Naive thymus-derived CD8-positive, alpha-beta T cell (primary cell): ENCODE measurements around the gene PLTP. TPM values are rescaled to one million over a fixed set of nuclear protein-coding genes. Genes with fewer than 3 reads are reported as not detected.
"Not testable (repeated sequence)": the region's sequence is repeated elsewhere in the genome, so short reads cannot be mapped to it uniquely, and the experiment has no call there.

ENCODE experiments used
- ATAC-seq, 2 donors: fragments of 150-1000 bp; cut with Tn5 transposase in 1 of 2; sonication (Bioruptor Pico), chemical (Tn5 transposase) in 1 of 2; 1 replicate in 1 of 2; 2 replicates in 1 of 2; pipeline ENCODE4 v1.10.0; 2021; ENCODE audit warnings: mild to moderate bottlenecking in 2 of 2, moderate library complexity in 2 of 2
- POLR2A ChIA-PET: fragments of 350-600 bp; sonication (Branson Sonifier 250); formaldehyde crosslinking; loops from one replicate; lab custom pipeline; 2021; ENCODE audit warnings: antibody characterized with exemption; lab: Charles Lee
- DNase-seq, 10 donors: peaks; one replicate each; pipeline versions ENCODE4 v3.0.0 to v3.0.0-alpha.2; 2020 to 2022
- H3K27ac Mint-ChIP-seq, 10 donors: one replicate each; pipeline ENCODE4 v1.8.0; 2020 to 2022; ENCODE audit warnings: mild to moderate bottlenecking in 10 of 10, mixed read lengths in 10 of 10, moderate library complexity in 4 of 10, inconsistent platforms in 1 of 10
- H3K27me3 Mint-ChIP-seq, 5 donors: one replicate each; pipeline ENCODE4 v1.8.0; 2021 to 2022; ENCODE audit warnings: mixed read lengths in 5 of 5
- H3K36me3 Mint-ChIP-seq, 3 donors: one replicate each; pipeline ENCODE4 v1.8.0; 2020 to 2022; ENCODE audit warnings: mixed read lengths in 3 of 3, mild to moderate bottlenecking in 2 of 3, inconsistent platforms in 1 of 3
- H3K4me1 Mint-ChIP-seq, 4 donors: one replicate each; pipeline ENCODE4 v1.8.0; 2021 to 2022; ENCODE audit warnings: mixed read lengths in 4 of 4
- H3K4me3 Mint-ChIP-seq, 10 donors: one replicate each; pipeline ENCODE4 v1.8.0; 2020 to 2022; ENCODE audit warnings: mild to moderate bottlenecking in 10 of 10, mixed read lengths in 10 of 10, moderate library complexity in 6 of 10, inconsistent platforms in 1 of 10
- H3K9me3 Mint-ChIP-seq, 9 donors: one replicate each; pipeline ENCODE4 v1.8.0; 2020 to 2022; ENCODE audit warnings: mixed read lengths in 9 of 9, mild to moderate bottlenecking in 3 of 9, inconsistent platforms in 1 of 9, moderate library complexity in 1 of 9
- polyA plus RNA-seq, 3 donors: library from polyadenylated mRNA; unstranded; fragments of 300-500 nt; fragmentation: Illumina TruSeq; gene quantifications; one replicate each; pipeline ENCODE4 v1.2.3, GENCODE V29; 2021
- total RNA-seq, 8 experiments: library from RNA in 2 of 8; stranded (reverse) in 2 of 8; gene quantifications; one replicate each; pipeline ENCODE4 v1.2.3 and lab custom pipeline; 2021 to 2026

PLTP gene
- total and polyA plus RNA-seq, 5 experiments from 2014 or later: 0.18 to 2.2 (median 0.48) TPM; not detected in 1

DNA sequence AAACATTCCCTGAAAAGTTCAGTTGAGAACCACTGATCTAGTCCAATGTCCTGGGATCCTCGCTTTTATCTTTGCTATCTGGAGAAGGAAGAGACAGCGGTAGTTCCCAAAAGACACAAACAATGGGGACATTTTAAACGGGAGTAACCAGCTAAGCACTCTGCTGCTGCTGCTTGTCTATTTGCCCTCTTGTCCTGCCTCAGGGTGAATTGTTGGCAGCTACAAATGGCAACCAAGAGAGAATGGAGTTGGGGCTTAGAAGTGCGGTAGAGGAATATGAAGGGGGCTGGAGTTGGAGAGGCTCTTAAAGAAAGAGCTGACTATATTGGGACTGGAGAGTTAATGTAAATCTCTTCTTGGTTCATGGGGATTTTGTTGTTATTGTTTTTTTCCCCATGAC lies 37.4 kb downstream of the PLTP start:
- POLR2A ChIA-PET: interaction anchor here (0.5 kb wide), 1 partner anchor 13 kb away, joined by 4 read pairs; no protein-coding TSS in a partner anchor
- H3K9me3 Mint-ChIP-seq: no peaks in the 10 kb centered on the region
- DNase-seq (no peak), ATAC-seq (no peak)
- H3K27ac Mint-ChIP-seq: no peak overlapping the region
- H3K36me3 Mint-ChIP-seq: peaks cover 0 to 10% (median 4%) of the 10 kb centered on the region in 3 donors
- H3K4me1 Mint-ChIP-seq: peaks cover 0 to 1% (median 0%) of the 10 kb centered on the region in 4 donors
- H3K4me3 Mint-ChIP-seq: no peak overlapping the region
- H3K27me3 Mint-ChIP-seq: no peaks in the 10 kb centered on the region

DNA sequence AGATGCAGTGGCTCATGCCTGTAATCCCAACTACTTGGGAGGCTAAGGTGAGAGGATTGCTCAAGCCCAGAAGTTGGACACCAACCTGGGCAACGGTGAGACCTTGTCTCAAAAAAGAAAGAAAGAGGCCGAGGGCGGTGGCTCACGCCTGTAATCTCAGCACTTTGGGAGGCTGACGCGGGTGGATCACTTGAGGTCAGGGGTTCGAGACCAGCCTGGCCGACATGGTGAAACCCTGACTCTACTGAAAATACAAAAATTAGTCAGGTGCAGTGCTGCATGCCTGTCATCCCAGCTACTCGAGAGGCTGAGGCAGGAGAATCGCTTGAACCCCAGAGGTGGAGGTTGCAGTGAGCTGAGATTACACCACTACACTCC lies 37.9 kb downstream of the PLTP start:
- H3K4me1 Mint-ChIP-seq, H3K9me3 Mint-ChIP-seq, ATAC-seq, H3K27me3 Mint-ChIP-seq, H3K4me3 Mint-ChIP-seq, DNase-seq: not testable (repeated sequence)
- peaks cover 0 to 10% (median 4%) of the 10 kb centered on the region in 3 donors for H3K36me3 Mint-ChIP-seq
- H3K27ac Mint-ChIP-seq: peak overlapping the region in 1 of 10 donors; percentile 18
- POLR2A ChIA-PET: interaction anchor here (0.5 kb wide), 1 partner anchor 12 kb away, joined by 4 read pairs; no protein-coding TSS in a partner anchor

DNA sequence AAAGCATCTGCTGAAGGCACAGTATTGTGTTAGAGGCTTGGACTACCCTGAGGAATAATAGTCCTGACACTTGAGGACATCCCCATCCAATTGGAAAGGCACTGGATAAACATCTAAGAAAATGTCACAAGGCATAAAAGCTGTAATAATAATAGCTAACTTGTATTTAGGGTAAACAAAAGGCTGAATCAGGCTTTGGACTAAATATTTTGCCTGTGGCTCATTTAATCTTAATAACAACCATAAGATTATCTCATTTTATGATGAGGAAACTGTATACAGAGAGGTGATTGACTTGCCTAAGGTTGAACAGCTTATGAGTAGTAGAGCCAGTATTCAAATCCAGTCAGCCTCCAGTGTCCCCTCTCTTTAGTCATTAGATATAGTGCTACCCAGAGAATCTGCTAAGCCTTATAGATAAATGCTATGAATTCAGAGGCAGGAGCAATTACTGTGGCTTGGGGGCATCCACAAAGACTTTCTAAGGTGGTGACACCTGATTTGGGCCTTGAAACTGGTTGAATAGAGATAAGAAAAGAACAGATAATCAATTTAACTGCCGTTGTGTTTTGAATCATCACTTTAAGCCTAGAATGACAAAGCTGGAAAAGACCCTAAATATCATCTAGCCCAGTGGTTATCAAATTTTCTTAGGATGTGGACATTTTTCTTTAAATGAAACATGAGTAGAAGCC lies 38.4 kb downstream of the PLTP start:
- Mint-ChIP-seq H3K27ac (no peak overlapping the region), H3K27me3 (no peaks in the 10 kb centered on the region), H3K4me3 (no peak overlapping the region), H3K4me1 (peaks cover 0 to 1% (median 0%) of the 10 kb centered on the region in 4 donors), H3K9me3 (no peaks in the 10 kb centered on the region), H3K36me3 (peaks cover 0 to 10% (median 4%) of the 10 kb centered on the region in 3 donors)
- no peak for DNase-seq
- ATAC-seq: no peak
- POLR2A ChIA-PET: no interaction called here

DNA sequence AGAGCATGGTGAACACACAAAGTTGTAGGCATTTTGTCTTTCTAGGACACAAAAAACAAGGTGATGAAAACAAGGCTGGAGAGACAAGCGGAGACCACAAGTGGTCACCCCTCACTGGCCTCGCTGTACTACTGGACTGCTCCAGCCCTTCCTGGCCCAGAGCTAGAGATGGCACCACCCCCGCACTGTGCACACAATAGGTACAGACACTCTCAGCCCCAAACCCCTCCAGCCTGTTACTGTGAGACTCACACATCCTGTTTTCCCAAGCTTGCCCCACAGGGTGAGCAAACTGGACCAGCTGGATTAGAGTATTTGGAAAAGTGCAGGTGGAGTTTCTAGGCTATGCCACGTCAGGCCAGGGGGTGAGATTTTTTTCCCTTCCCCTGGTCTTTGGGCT lies 39.3 kb downstream of the PLTP start:
- no peak overlapping the region for H3K4me3 Mint-ChIP-seq
- H3K36me3 Mint-ChIP-seq: peaks cover 0 to 12% (median 4%) of the 10 kb centered on the region in 3 donors
- no peaks in the 10 kb centered on the region for H3K27me3 Mint-ChIP-seq
- no peak overlapping the region for H3K27ac Mint-ChIP-seq
- DNase-seq (no peak), ATAC-seq (no peak)
- POLR2A ChIA-PET: no interaction called here
- no peaks in the 10 kb centered on the region for H3K9me3 Mint-ChIP-seq
- H3K4me1 Mint-ChIP-seq: peaks cover 0 to 1% (median 0%) of the 10 kb centered on the region in 4 donors

DNA sequence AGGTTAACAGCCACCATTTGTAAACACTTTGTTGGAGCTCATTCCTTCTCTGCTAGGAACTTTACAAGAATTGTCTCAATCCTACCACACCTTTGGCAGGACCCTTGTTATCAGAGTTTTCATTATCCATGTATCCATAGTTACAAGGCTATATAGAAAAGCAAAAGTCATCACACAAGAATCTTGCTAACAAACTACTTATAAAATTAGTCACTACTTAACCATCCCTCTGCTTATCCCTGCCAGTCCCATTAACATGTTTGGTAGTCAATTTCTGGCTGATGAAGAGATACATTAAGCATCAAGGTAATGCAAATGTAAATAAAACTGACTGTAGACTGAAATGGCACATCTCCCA lies 44.2 kb downstream of the PLTP start:
- ATAC-seq (no peak), DNase-seq (no peak)
- POLR2A ChIA-PET: interaction anchor here (1.1 kb wide), 1 partner anchor 67 kb away, joined by 4 read pairs; the partner anchor contains the start of gene PCIF1
- Mint-ChIP-seq H3K27ac (no peak overlapping the region), H3K9me3 (no peaks in the 10 kb centered on the region), H3K4me1 (peaks cover 0 to 3% (median 1%) of the 10 kb centered on the region in 4 donors), H3K36me3 (peaks cover 0 to 10% (median 4%) of the 10 kb centered on the region in 3 donors), H3K4me3 (no peak overlapping the region), H3K27me3 (no peaks in the 10 kb centered on the region)

DNA sequence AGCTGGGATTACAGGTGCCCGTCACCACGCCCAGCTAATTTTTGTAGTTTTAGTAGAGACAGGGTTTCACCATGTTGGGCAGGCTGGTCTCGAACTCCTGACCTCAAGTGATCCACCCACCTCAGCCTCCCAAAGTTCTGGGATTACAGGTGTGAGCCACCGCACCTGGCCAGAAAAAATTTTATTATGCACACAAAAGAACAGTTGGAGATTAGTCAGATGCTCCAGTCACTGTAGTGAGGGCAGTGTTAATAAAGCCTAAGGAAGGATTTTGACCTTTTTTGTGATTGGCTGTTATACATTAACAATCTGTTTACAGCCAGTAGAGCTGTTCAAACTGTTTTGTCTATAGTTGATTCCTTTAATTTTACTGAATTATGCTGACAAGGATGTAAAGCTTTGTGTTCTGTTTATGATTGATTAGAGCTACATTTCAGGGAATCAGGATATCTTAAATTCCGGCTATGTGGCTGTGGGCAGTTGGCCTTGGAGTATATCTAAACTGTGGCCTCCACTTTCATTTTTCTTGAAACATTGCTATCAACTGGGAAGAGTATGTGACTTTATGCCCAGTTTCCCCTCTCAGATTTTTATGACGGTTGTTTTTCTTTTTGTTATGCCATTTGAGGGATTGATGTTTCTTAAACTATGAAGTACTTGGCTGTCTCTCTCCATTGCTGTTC lies 44.7 kb downstream of the PLTP start:
- ATAC-seq (no peak), DNase-seq (no peak)
- no peaks in the 10 kb centered on the region for H3K27me3 Mint-ChIP-seq
- H3K4me1 Mint-ChIP-seq: peaks cover 0 to 3% (median 1%) of the 10 kb centered on the region in 4 donors
- no peak overlapping the region for H3K4me3 Mint-ChIP-seq
- H3K9me3 Mint-ChIP-seq: no peaks in the 10 kb centered on the region
- POLR2A ChIA-PET: interaction anchor here (0.6 to 1.1 kb wide), 2 partner anchors 31 to 67 kb away, joined by 3 to 4 read pairs; partner anchors contain the start of gene PCIF1
- no peak overlapping the region for H3K27ac Mint-ChIP-seq
- H3K36me3 Mint-ChIP-seq: peaks cover 0 to 9% (median 2%) of the 10 kb centered on the region in 3 donors

DNA sequence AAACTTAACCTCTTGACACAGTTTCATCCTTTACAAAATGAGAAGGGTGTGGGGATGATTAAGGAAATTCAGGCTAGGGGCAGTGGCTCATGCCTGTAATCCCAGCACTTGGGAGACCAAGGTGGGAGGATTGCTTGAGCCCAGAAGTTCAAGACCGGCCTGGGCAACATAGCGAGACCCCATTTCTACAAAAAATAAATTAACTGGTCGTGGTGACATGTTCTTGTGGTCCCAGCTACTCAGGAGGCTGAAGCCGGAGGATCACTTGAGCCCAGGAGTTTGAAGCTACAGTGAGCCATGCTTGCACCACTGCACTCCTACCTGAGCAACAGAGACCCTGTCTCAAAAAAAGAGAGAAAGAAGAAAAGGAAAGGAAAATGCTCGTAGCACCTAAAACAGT lies 45.5 kb downstream of the PLTP start:
- ATAC-seq (no peak), DNase-seq (no peak)
- Mint-ChIP-seq H3K27ac (no peak overlapping the region), H3K9me3 (no peaks in the 10 kb centered on the region), H3K4me3 (no peak overlapping the region), H3K36me3 (peaks cover 0 to 6% (median 0%) of the 10 kb centered on the region in 3 donors), H3K27me3 (no peaks in the 10 kb centered on the region), H3K4me1 (peaks cover 0 to 4% (median 1%) of the 10 kb centered on the region in 4 donors)
- POLR2A ChIA-PET: interaction anchor here (0.6 kb wide), 1 partner anchor 30 kb away, joined by 3 read pairs; no protein-coding TSS in a partner anchor

DNA sequence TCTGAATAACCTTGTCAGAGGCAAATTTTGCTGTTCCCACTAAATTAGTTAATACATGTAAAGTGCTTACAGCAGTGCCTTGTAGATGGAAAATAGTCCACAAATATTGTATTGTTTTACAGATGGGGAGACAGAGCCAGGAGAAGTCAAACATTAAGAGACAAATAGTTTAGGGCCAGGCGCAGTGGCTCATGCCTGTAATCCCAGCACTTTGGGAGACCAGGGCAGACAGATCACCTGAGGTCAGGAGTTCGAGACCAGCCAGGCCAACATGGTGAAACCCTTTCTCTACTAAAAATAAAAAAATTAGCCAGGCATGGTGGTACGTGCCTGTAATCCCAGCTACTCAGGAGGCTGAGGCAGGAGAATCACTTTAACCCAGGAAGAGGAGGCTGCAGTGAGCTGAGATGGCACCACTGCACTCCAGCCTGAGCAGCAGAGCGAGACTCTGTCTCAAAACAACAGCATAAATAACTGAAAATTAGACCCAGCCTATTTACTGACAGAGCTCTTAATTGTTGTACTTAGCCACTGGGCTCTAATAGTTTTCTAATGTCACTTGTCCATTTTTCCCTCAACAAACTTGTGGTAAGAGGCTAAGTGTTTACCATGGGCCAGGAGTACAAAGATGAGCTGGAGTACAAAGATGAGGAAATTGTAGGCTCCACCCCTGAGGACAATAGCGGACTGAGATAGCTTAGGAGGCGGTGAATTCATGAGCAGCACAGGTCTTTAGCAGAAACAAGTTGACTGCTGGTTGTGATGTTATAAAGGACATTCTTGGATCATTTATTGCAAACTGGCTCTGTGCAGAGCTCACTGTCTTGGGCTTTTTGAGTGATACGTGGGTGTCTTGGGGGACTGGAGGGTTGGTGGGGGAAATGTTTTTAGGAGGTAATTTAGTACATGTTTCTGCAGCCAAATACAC lies 48.1 kb downstream of the PLTP start:
- POLR2A ChIA-PET: interaction anchor here (0.5 to 0.7 kb wide), 2 partner anchors 43 to 108 kb away, joined by 3 to 6 read pairs; no protein-coding TSS in a partner anchor
- ATAC-seq (no peak), DNase-seq (no peak)
- H3K4me3 Mint-ChIP-seq: no peak overlapping the region
- H3K36me3 Mint-ChIP-seq: peaks cover 0 to 11% (median 0%) of the 10 kb centered on the region in 3 donors
- H3K9me3 Mint-ChIP-seq: no peaks in the 10 kb centered on the region
- no peaks in the 10 kb centered on the region for H3K27me3 Mint-ChIP-seq
- H3K4me1 Mint-ChIP-seq: peaks cover 10 to 16% (median 15%) of the 10 kb centered on the region in 4 donors
- no peak overlapping the region for H3K27ac Mint-ChIP-seq

DNA sequence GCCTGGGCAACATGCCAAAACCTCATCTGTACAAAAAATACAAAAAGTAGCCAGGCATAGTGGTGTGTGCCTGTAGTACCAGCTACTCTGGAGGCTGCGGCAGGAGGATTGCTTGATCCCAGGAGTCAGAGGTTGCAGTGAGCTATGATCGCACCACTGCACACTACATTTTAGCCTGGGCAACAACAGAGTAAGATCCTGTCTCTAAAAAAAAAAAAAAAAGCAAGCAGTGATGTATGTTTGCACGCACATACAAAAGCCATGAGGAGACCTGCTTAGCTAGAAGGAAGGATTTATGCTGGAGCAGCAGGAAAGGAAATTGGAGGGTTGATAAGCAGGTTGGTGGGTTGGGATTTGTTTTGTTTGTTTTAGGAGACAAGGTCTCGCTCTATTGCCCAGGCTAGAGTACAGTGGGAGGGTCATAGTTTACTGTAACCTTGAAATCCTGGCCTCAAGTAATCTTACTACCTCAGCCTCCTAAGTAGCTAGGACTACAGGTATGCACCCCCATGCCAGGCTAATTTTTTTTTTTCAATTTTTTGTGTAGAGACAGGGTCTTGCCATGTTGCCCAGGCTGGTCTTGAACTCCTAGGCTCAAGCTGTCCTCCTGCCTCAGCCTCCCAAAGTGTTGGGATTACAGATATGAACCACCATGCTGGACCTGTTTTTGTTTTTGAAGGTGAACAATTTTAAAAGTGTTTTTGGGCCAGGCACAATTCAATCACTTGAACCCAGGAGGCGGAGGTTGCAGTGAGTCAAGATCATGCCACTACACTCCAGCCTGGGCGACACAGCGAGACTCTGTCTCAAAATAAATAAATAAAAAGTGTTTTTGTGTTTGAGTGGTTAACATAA lies 50.5 kb downstream of the PLTP start:
- no peak overlapping the region for H3K4me3 Mint-ChIP-seq
- H3K27me3 Mint-ChIP-seq: no peaks in the 10 kb centered on the region
- POLR2A ChIA-PET: interaction anchor here (0.6 to 1.3 kb wide), 2 partner anchors 13 to 74 kb away, joined by 4 to 8 read pairs; partner anchors contain the start of gene PCIF1
- ATAC-seq (no peak), DNase-seq (no peak)
- peak overlapping the region in 1 of 10 donors; percentile 65 for H3K27ac Mint-ChIP-seq
- peaks cover 19 to 34% (median 33%) of the 10 kb centered on the region in 4 donors for H3K4me1 Mint-ChIP-seq
- no peaks in the 10 kb centered on the region for H3K9me3 Mint-ChIP-seq
- H3K36me3 Mint-ChIP-seq: peaks cover 0 to 9% (median 0%) of the 10 kb centered on the region in 3 donors

DNA sequence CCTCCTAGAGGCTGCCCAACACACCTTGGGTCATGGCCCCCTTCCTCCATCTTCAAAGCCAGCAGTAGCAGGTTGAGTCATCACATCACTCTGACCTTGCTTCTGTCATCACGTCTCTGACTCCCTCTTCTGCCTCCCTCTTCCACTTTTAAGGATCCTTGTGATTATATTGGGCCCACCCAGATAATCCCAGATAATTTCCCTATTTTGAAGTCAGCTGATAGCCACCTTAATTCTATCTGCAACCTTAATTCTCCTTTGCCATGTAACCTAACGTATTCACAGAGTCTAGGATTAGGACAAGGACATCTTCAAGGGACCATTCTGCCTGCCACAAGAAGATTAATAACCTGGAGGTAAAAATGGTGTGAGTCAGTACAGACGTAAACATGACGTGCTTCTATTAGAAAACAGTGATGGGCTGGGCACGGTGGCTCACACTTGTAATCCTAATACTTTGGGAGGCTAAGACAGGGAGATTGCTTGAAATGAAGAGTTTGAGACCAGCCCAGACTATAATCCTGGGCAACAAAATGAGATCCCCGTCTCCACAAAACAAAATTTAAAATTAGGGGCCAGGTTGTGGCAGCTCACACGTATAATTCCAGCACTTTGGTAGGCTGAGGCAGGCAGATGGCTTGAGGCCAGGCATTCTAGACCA lies 51.3 kb downstream of the PLTP start:
- Mint-ChIP-seq H3K36me3 (peaks cover 0 to 9% (median 0%) of the 10 kb centered on the region in 3 donors), H3K27ac (no peak overlapping the region), H3K4me1 (peaks cover 21 to 41% (median 40%) of the 10 kb centered on the region in 4 donors), H3K27me3 (no peaks in the 10 kb centered on the region), H3K9me3 (no peaks in the 10 kb centered on the region), H3K4me3 (peak overlapping the region in 3 of 10 donors; percentile 8 to 45 (median 32))
- DNase-seq (no peak), ATAC-seq (no peak)
- POLR2A ChIA-PET: interaction anchor here (0.7 to 1.3 kb wide), 2 partner anchors 36 to 75 kb away, joined by 4 to 8 read pairs; partner anchors contain the start of gene PCIF1

DNA sequence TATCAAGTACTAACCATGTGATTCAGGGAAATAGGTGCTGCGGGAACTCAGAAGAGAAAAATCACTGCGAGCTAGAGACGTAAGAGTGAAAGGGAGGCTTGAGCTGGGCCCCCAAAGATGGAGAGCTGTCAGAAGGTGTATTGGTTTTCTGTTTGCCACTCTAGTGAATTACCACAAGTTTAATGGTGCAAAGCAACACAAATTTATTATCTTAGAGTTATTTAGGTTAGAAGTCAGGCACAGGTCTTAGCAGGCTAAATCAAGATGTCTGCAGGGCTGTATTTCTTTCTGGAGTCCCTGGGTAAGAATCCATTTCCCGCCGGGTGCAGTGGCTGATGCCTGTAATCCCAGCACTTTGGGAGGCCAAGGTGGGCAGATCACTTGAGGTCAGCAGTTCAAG lies 52.0 kb downstream of the PLTP start:
- no peak for ATAC-seq
- H3K4me1 Mint-ChIP-seq: peaks cover 21 to 48% (median 45%) of the 10 kb centered on the region in 4 donors
- H3K4me3 Mint-ChIP-seq: no peak overlapping the region
- H3K27ac Mint-ChIP-seq: peak overlapping the region in 1 of 10 donors; percentile 59
- H3K27me3 Mint-ChIP-seq: no peaks in the 10 kb centered on the region
- no peaks in the 10 kb centered on the region for H3K9me3 Mint-ChIP-seq
- POLR2A ChIA-PET: no interaction called here
- peaks cover 0 to 9% (median 0%) of the 10 kb centered on the region in 3 donors for H3K36me3 Mint-ChIP-seq
- no peak for DNase-seq
